ENCODE measurements around the gene GOLGA3.
"Not testable (repeated sequence)": the region's sequence is repeated elsewhere in the genome, so short reads cannot be mapped to it uniquely, and the experiment has no call there.

GOLGA3 gene

GRCh38 chr12:132807295-132808092 is 21.2 kb downstream of the GOLGA3 start:
- DNase-seq, result no peak

DNA sequence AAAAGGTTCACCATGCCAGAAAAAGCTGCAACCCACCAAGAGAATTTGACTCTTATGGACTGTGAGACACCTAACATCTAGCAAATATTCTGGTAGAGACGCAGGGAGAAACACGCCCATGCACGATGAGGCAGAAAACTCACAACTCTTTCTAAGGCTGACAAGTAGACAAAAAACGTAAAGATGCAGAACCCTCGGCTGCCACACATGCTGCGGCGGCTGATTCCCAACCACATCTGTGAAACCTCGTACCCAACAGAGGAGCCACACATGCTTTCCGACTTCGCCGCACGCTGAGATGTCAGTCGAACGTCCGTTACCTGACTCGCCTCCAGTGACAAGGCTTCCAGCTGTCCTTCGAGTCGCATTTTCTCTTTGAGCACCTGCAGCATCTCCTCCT is 21.8 kb downstream of the GOLGA3 start:
- no peak for DNase-seq

DNA sequence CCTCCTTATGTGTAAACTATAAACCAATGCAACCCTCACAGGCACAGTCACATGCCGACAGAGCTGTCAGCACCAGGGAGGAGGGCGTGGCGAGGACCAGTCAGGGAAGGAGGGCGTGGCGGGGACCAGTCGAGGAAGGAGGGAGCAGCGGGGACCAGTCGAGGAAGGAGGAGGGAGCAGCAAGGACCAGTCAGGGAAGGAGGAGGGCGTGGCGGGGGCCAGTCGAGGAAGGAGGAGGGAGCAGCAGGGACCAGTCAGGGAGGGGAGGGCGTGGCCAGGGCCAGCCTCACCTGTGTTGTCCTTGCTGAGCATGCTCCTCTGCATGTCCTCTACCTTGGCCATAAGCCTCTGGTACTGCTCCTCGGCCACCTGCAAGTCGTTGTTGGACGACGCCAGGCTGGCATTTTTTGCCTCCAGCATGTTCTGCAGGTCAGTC is 24.2 kb downstream of the GOLGA3 start:
- DNase-seq, result no peak

DNA sequence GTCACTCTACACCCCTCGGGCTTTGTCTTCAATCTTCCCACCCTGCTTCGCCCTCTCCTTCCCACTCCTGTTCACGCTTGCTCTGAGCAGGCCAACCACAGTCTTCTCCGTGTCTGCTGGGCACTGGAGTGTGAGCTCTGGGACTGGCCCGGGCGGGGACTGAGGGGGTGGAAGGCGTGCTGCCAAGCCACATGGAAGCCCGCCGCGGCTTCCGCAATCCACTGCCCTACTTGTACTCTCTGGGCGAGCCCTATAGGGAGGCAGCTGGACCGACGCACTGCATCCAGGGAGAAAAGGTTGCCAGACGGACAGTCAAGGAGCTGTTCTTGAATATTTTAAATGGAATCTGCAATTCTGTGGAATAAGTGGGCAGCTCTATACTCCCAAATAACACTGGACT is 24.8 kb downstream of the GOLGA3 start:
- no peak for DNase-seq

GRCh38 chr12:132803125-132803524 is 25.5 kb downstream of the GOLGA3 start:
- DNase-seq, result no peak

- no peak for DNase-seq
Observed at GRCh38 chr12:132801741-132802140, 26.9 kb downstream of the GOLGA3 start.

GRCh38 chr12:132798836-132799235 is 29.8 kb downstream of the GOLGA3 start:
- no peak for DNase-seq

- DNase-seq, result no peak
Observed at GRCh38 chr12:132797820-132798570, 30.7 kb downstream of the GOLGA3 start.

DNA sequence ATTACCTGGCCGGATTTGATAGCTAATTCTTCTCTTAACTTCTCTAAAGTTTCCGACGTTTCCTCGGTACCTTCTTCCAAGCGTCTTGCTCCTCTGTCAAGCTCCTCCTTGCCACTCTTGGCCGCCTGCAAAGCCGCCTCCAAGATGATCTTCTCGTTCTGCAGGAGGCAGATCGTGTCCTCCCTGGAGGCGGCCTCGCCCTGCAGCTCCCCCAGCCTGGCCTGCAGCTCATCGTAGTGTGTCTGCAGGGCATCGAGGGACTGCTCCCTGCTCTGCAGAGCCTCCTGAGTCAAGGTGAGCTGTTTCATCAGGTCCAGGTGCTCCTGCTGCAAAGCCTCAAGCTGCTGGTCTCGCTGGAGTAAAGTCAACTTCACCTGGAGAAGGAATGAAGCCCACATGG is 32.8 kb downstream of the GOLGA3 start:
- DNase-seq, result no peak

DNA sequence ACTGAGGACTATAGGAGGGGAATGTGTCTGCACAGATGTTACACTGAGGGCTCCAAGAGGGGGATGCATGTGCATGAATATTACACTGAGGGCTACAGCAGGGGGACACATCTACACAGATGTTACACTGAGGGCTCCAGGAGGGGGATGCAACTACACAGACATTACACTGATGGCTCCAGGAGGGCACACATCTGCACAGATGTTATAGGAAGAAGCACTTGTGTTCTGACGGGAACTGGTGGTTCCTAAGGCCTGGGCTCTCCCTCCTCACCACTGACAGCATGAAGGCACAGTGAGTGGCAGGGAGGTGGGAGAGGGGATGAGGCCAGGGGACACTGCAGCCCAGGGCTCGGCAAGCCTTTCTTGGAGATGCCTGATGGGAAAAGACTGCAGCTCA is 36.7 kb downstream of the GOLGA3 start:
- not testable (repeated sequence) for DNase-seq

- DNase-seq, result no peak
Observed at GRCh38 chr12:132789099-132789471, 39.6 kb downstream of the GOLGA3 start.

- DNase-seq, result no peak
Observed at GRCh38 chr12:132788375-132789098, 40.1 kb downstream of the GOLGA3 start.

DNA sequence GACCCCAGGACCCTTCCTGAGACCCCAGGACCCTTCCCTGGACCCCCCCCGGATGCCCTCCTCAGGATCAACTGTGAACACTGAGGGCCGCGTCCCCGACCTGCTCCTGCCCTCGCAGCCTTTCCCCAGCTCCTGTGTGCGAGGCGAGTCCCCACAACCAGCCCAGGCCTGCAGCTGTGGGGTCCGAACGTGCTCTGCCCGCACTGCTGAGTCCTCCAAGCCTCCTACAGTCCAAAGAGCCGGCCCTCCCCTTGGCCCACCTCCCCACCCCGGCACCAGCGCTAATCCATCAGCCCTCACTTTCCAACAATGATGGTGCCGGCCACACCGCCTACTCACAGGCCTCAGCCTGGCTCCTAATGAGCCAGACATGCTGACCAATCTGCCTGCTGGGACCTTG is 40.8 kb downstream of the GOLGA3 start:
- DNase-seq, result no peak

DNA sequence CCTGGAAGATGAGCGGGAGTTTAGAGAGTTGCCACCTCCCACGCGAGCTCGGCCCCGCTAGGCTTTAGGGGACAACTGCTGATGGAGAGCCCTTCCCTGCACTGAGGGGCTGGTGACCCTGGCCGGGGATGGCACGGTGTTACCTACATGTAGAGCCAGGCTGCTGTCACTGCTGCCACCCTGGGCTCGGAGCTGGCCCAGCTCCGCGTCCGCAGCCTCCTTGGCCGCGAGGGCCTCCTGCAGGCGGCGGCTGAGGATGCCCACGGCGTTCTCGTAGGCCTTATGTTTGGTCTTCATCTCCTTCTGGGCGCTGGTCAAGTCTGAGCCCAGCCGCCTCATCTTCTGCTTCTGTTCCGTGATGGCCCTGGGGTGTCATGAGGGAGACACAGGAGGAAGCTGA is 42.5 kb downstream of the GOLGA3 start:
- no peak for DNase-seq

DNA sequence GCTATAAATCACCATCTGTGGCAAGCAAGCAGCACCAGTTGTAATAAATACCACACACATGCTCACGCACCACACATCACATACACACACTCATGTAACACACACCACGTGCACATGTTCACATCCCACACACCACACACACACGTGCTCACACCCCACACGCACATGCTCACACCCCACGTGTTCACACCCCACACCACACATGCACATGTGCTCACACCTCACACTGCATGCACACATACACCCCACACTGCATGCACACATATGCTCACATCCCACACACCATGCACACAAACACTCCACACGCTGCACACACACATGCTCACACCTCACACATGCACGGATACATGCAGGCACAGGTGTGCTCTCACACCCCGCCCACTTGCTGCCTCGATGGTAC is 44.1 kb downstream of the GOLGA3 start:
- no peak for DNase-seq

DNA sequence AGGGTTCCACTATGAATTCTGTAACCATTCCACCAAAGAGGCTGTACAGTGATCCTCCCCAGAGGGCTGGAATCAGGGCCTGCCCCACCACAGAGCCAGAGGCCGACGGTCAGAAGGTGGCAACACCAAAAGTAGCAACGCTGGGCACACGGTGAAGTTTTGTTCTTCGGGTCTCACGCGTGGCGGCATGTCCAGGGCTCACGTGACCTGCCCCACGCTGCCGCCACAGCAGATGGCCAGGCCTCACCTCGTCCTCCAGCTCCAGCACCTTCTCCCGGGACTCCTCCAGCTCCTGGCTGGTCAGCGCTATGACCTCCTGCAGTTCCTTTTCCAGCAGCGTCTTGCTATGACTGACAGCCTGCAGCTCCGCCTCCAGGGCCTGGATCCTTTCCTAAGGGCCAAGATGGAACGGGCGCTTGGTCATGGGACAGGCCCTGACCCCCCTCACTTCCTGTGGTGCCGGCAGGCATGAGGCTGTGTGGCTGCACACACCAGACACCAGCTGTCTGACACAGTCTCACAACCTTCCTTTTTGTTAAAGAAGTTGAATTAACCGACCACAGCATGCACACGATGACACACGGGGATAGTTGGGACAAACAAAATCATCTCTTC is 44.6 kb downstream of the GOLGA3 start:
- DNase-seq, result no peak

DNA sequence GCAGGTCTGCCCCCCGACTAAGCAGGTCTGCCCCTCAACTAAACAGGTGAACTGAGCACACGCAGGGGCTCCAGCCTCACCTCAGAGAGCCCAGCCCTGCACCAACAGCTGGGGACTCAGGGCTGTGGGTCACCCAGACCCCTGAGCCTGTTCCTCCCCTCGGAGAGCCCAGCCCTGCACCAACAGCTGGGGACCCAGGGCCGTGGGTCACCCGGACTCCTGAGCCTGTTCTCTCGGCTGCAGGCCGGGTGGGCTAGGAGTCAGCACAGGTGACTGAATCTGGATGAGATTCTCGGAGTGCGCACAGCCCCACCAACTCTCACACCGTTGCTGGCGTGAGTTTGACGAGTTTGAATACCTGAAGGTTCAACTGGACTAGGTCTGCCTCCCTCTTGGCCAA is 46.7 kb downstream of the GOLGA3 start:
- DNase-seq, result no peak

DNA sequence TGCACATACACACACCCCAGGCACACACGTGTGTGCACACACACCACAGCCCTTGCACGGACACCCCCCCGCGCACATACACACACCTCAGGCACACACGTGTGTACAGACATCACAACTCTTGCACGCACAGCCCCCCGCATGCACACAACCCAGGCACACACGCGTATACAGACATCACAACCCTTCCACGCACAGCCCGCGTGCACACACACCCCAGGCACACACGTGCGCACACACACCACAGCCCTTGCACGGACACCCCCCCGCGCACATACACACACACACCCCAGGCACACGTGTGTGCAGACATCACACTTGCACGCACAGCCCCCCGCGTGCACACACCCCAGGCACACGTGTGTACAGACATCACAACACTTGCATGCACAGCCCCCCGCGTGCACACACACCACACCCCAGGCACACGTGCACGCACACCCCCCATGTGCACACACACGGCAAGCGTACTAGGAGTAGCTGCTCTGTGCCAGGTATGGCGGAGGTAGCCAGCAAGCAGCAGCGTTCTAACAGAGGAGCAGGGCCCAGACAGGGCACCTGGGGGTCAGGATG is 48.8 kb downstream of the GOLGA3 start:
- no peak for DNase-seq

DNA sequence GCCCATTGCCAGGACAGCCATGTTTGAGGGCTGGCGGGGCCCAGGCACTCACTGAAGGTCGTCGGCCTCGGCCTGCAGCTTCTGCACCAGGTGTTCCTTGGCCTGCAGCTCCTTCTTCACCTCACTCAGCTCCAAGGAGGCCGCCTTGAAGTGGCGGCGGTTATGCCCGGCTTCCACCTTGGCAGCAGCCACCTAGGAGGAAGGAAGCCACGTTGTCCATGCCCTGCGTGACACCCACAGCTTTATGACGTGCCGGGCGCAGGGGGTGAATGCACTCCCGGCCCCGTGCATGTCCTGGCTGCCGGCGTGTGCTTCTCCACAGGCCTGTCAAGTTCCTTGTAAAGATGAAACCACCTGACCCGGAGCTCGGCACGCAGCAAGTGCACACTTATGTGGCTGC is 51.1 kb downstream of the GOLGA3 start:
- DNase-seq, result no peak

DNA sequence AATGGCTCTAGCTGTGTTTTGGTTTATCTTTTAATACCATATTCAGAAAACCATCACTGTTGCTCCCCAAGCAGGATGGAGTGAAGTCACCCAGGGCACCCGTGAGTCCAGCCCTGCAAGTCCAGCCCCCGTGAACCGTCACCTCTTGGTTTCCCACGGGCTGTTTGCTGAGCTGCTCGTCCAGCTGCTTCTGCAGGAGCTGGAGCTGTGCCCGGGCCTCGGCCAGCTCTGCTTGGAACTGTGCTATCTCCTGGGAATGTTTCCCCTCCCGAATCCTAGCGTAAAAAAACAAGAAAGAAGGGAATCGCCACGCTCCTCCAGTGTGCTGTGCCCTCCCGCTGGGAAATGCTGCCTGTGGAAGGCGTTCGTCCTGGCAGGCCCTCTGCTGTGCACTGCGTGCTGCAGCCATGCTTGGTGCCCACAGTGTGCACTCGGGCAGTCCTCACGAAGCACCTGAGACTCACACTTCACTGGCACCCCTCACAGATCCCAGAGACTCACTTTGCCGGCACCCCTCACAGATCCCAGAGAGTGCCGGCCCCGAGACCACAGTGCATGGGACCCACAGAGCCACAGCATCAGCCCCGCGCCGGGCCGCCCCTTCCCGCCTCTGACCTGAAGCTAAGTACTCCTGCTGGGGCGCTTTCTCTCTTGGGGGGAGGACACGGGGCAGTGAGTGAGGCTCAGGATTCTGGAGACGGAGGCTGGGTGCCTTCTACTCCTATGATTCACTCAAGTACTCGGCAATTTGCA is 51.7 kb downstream of the GOLGA3 start:
- DNase-seq, result no peak

DNA sequence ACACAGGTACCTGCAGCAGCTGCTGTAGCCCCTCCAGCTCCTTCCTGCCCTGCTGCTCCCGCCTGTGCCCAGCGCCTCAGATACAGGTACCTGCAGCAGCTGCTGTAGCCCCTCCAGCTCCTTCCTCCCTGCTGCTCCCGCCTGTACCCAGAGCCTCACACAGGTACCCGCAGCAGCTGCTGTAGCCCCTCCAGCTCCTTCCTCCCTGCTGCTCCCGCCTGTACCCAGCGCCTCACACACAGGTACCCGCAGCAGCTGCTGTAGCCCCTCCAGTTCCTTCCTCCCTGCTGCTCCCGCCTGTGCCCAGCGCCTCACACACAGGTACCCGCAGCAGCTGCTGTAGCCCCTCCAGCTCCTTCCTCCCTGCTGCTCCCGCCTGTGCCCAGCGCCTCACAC is 52.4 kb downstream of the GOLGA3 start:
- DNase-seq, result not testable (repeated sequence)
